Natural killer cell (primary cell): Measurements from ENCODE around the gene KIFC3. TPM values are rescaled to one million over a fixed set of nuclear protein-coding genes. Genes with fewer than 3 reads are reported as not detected.

ENCODE experiments used
- ATAC-seq, 3 donors: fragments of 150-1000 bp in 2 of 3; fragments of 200-7000 bp in 1 of 3; cut with Tn5 transposase; 1 replicate in 1 of 3; 2 replicates in 2 of 3; pipeline ENCODE4 v1.10.0; 2021; ENCODE audit warnings: mild to moderate bottlenecking in 2 of 3, moderate library complexity in 2 of 3
- DNase-seq, 2 donors: peaks; one replicate each; pipeline versions ENCODE4 v3.0.0 to v3.0.0-alpha.2; 2013 to 2021; ENCODE audit warnings: mixed read lengths in 1 of 2
- H3K27ac ChIP-seq: one replicate; pipeline ENCODE4 v1.5.1; 2013; ENCODE audit warnings: mild to moderate bottlenecking, low read length
- H3K27me3 ChIP-seq: one replicate; pipeline ENCODE4 v1.6.1; 2013; ENCODE audit warnings: low read length; ENCODE audit not compliant: control insufficient read depth, insufficient read depth
- H3K36me3 ChIP-seq: one replicate; pipeline ENCODE4 v1.6.1; 2013; ENCODE audit warnings: low read length; ENCODE audit not compliant: control insufficient read depth, insufficient read depth
- H3K4me1 ChIP-seq: one replicate; pipeline ENCODE4 v1.6.1; 2013; ENCODE audit warnings: low read length; ENCODE audit not compliant: control insufficient read depth, insufficient read depth
- H3K4me3 ChIP-seq: one replicate; pipeline ENCODE4 v1.5.1; 2013; ENCODE audit warnings: low read length
- H3K9me3 ChIP-seq: one replicate; pipeline ENCODE4 v1.6.1; 2013; ENCODE audit warnings: low read length; ENCODE audit not compliant: control insufficient read depth, insufficient read depth
- H3K27ac Mint-ChIP-seq, 2 donors: one replicate each; pipeline ENCODE4 v1.8.0; 2022; ENCODE audit warnings: mild to moderate bottlenecking in 2 of 2, mixed read lengths in 2 of 2, moderate library complexity in 1 of 2
- H3K27me3 Mint-ChIP-seq, 2 donors: one replicate each; pipeline ENCODE4 v1.8.0; 2022; ENCODE audit warnings: low read depth in 2 of 2, mixed read lengths in 2 of 2
- H3K36me3 Mint-ChIP-seq: one replicate; pipeline ENCODE4 v1.8.0; 2022; ENCODE audit warnings: mixed read lengths
- H3K4me1 Mint-ChIP-seq, 2 donors: one replicate each; pipeline ENCODE4 v1.8.0; 2022; ENCODE audit warnings: mixed read lengths in 2 of 2
- H3K4me3 Mint-ChIP-seq: one replicate; pipeline ENCODE4 v1.8.0; 2022; ENCODE audit warnings: mild to moderate bottlenecking, moderate library complexity, mixed read lengths
- H3K9me3 Mint-ChIP-seq, 2 donors: one replicate each; pipeline ENCODE4 v1.8.0; 2022; ENCODE audit warnings: mixed read lengths in 2 of 2
- CTCF ChIP-seq: fragments of 200-600 bp; IDR thresholded peaks from one replicate; pipeline ENCODE4 v1.8.0; 2022; ENCODE audit warnings: antibody characterized with exemption
- WGBS: methylation state at CpG from one replicate; pipeline ENCODE4 v1.1.7; 2013; ENCODE audit warnings: missing lambda C conversion rate; ENCODE audit not compliant: insufficient coverage; 5-methylcytosine and 5-hydroxymethylcytosine counted together
- intact Hi-C: fragments of 100-400 bp; cut with micrococcal nuclease; formaldehyde crosslinking; loops from one replicate; pipeline ENCODE4 v1.14.2; 2022
- total RNA-seq, 4 donors: library from RNA; stranded (reverse); fragments of 120-200 nt in 1 of 4; gene quantifications; one replicate each; pipeline versions ENCODE4 v1.2.3 to v1.2.4, GENCODE V29; 2013 to 2022

KIFC3 gene
- total RNA-seq, 3 donors from 2014 or later (not counting 1 experiment from before 2014, with no cell fraction given) = 54.2 to 106 (median 84.9) TPM

- no peaks in the 10 kb centered on the region for H3K27me3 ChIP-seq
- H3K4me3 ChIP-seq = no peak overlapping the region
- Mint-ChIP-seq H3K9me3 (no peaks in the 10 kb centered on the region), H3K27me3 (no peaks in the 10 kb centered on the region), H3K4me3 (no peak overlapping the region), H3K27ac (no peak overlapping the region), H3K4me1 (peaks cover 0 to 6% of the 10 kb centered on the region in 2 donors), H3K36me3 (no peaks in the 10 kb centered on the region)
- no peak for ATAC-seq
- no peaks in the 10 kb centered on the region for H3K9me3 ChIP-seq
- H3K36me3 ChIP-seq = no peaks in the 10 kb centered on the region
- DNase-seq = no peak
- no peak overlapping the region for H3K27ac ChIP-seq
- peaks cover 2% of the 10 kb centered on the region for H3K4me1 ChIP-seq
- TF ChIP-seq CTCF = no peak
- intact Hi-C loops = no loop called here
- WGBS = 90% methylated on average over 26 of the region's 26 CpGs
Observed at GRCh38 chr16:57786632-57787518, 15.4 kb downstream of the KIFC3 start.

GRCh38 chr16:57785924-57786323 lies 16.4 kb downstream of the KIFC3 start:
- Histone ChIP-seq H3K9me3 (no peaks in the 10 kb centered on the region), H3K4me3 (no peak overlapping the region), H3K27me3 (no peaks in the 10 kb centered on the region), H3K4me1 (no peaks in the 10 kb centered on the region), H3K36me3 (no peaks in the 10 kb centered on the region), H3K27ac (no peak overlapping the region)
- intact Hi-C loops = no loop called here
- no peaks in the 10 kb centered on the region for H3K36me3 Mint-ChIP-seq
- TF ChIP-seq CTCF = no peak
- peak overlapping the region in 1 of 2 donors; percentile 40 for H3K27ac Mint-ChIP-seq
- H3K4me1 Mint-ChIP-seq = no peaks in the 10 kb centered on the region
- DNase-seq (no peak), ATAC-seq (no peak)
- no peaks in the 10 kb centered on the region for H3K27me3 Mint-ChIP-seq
- no peaks in the 10 kb centered on the region for H3K9me3 Mint-ChIP-seq
- H3K4me3 Mint-ChIP-seq = no peak overlapping the region
- 95% methylated on average over 8 of the region's 8 CpGs for WGBS

- Mint-ChIP-seq H3K27me3 (no peaks in the 10 kb centered on the region), H3K36me3 (no peaks in the 10 kb centered on the region), H3K9me3 (no peaks in the 10 kb centered on the region), H3K4me3 (no peak overlapping the region), H3K27ac (no peak overlapping the region), H3K4me1 (no peaks in the 10 kb centered on the region)
- Histone ChIP-seq H3K36me3 (no peaks in the 10 kb centered on the region), H3K4me3 (no peak overlapping the region), H3K4me1 (no peaks in the 10 kb centered on the region), H3K9me3 (no peaks in the 10 kb centered on the region), H3K27ac (no peak overlapping the region), H3K27me3 (no peaks in the 10 kb centered on the region)
- DNase-seq (no peak), ATAC-seq (no peak)
- no peak for TF ChIP-seq CTCF
- WGBS = 90% methylated on average over 10 of the region's 10 CpGs
- intact Hi-C loops = no loop called here
Observed at GRCh38 chr16:57785385-57785784, 16.9 kb downstream of the KIFC3 start.
